LNCaP clone FGC (cell line): ENCODE data around the gene NRAP.
"Not testable (repeated sequence)": the region's sequence is repeated elsewhere in the genome, so short reads cannot be mapped to it uniquely, and the experiment has no call there.

Experiments used
- DNase-seq: peaks from one replicate; pipeline ENCODE4 v3.0.0-alpha.2; 2011; ENCODE audit warnings: low read depth
- H3K4me3 ChIP-seq: 2 replicates; pipeline ENCODE4 v1.5.1; 2011; ENCODE audit warnings: mild to moderate bottlenecking, low read depth, low read length, control low read depth
- CTCF ChIP-seq: IDR thresholded peaks from 2 replicates; pipeline ENCODE4 v1.5.1; 2012; ENCODE audit warnings: mild to moderate bottlenecking; ENCODE audit not compliant: control insufficient read depth, insufficient read depth; ENCODE audit errors: extremely low read depth

NRAP gene

GRCh38 chr10:113665806-113666354, 2.0 kb upstream of the NRAP start:
- no peak overlapping the region for H3K4me3 ChIP-seq
- no peak for DNase-seq
- no peak for TF ChIP-seq CTCF

- H3K4me3 ChIP-seq: no peak overlapping the region
- TF ChIP-seq CTCF: no peak
- no peak for DNase-seq
Observed at GRCh38 chr10:113665352-113665751, 1.5 kb upstream of the NRAP start.

- H3K4me3 ChIP-seq: no peak overlapping the region
- no peak for TF ChIP-seq CTCF
- no peak for DNase-seq
Observed at GRCh38 chr10:113663142-113663541, 699 bp downstream of the NRAP start.

GRCh38 chr10:113661332-113661731, 2.5 kb downstream of the NRAP start:
- H3K4me3 ChIP-seq: no peak overlapping the region
- no peak for DNase-seq
- TF ChIP-seq CTCF: no peak

- no peak overlapping the region for H3K4me3 ChIP-seq
- TF ChIP-seq CTCF: no peak
- no peak for DNase-seq
Observed at GRCh38 chr10:113657544-113657943, 6.3 kb downstream of the NRAP start.

GRCh38 chr10:113656896-113657295, 6.9 kb downstream of the NRAP start:
- no peak for TF ChIP-seq CTCF
- DNase-seq: no peak
- H3K4me3 ChIP-seq: no peak overlapping the region

GRCh38 chr10:113652456-113652855, 11.4 kb downstream of the NRAP start:
- H3K4me3 ChIP-seq, DNase-seq: not testable (repeated sequence)
